Superior temporal gyrus (tissue), 1 donor: ENCODE data around the gene BACE2.
A peak's percentile ranks its signal among the peaks of the same experiment; 100 is the strongest.

Source experiments
- DNase-seq: peaks from one replicate; pipeline ENCODE4 v3.0.0-alpha.2; 2016; ENCODE audit errors: extremely low spot score

Gene BACE2

GRCh38 chr21:41167348-41168342, at the start of gene BACE2:
Gene BACE2 (plus strand): TSS chr21:41168160. CDS start chr21:41168264, 104 bp downstream.
- no peak for DNase-seq

DNA sequence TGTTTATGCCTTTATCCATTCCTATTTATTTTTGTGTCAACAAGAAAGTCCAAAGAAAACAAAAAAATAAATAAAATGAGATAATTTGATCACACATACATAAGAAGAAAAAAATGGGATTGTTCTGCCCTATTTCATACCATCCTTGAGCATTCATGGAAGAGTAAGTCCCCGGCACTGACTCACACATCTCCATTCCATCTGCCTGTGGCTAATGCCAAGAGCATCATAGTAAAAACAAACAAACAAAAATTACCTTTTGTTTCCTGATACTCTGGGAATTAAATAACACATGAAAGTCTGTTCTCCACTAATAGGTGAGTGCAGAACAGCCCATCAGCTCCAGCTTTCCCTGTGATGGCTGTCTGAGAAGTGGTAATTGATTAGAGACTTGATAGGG, 48.1 kb upstream of the BACE2 start:
- DNase-seq: no peak

GRCh38 chr21:41120997-41121396, 47.0 kb upstream of the BACE2 start:
- DNase-seq: no peak

- DNase-seq: peak; percentile 92
Measured at GRCh38 chr21:41121785-41122415, 46.1 kb upstream of the BACE2 start.

DNA sequence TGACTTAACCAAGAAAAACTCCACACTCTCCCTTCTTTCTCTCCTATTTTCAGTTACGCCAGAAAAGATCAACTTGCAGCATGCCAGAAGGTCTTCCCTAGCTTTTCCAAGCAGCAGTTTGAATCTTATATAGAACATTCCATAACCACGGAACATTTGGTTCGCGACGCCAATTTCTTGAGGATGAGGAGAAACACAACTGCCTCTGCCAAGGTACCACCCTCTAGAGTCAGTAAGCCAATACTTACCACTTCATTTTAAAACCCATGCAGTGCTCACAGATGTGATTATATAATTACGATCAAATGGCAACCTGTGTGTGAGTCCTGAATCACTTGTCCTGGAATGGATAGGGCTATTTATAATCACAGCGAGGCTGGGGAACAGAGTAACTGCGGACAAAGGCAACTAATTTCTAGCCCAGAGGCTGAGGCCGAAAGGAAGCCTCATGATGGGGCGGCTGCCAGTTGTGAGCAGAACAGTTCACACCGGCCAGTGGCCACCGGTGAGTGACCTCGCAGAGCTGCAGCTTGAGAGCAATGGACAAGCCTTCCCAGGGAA, 43.2 kb upstream of the BACE2 start:
- peak; percentile 71 for DNase-seq

DNA sequence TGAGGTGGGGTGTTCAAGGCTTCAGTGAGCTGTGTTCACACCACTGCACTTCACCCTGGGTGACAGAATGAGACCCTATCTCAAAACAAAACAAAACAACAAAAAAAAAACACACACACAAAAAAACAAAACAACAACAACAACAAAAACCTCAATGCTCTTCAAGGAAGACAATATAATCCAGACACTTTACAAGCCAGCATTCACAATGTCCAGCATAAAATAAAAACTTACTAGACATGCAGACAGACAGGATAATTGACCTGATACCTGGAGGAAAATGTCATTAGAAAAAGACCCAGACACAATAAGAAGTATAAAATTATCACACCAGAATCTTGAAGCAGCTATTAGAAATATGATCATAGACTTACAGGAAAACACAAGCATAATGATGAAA, 39.0 kb upstream of the BACE2 start:
- no peak for DNase-seq

DNA sequence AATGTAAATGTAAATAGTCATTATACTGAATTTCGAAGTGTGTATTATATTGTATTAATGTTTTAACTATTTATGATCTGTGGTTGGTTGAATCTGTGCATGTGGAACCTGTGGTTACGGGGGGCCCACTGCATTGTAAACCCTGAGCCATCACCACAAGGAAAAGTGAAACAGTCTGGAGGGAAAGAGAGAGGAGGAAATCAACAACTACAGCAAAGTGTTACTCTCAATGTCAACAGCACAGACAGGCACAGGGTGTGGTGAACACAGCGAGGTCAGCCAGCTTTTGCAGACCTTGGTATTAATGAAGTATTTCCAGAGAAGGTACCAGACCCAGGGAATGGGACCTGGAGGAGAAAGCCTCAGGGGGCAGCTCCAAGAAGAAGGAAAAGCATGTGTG, 37.1 kb upstream of the BACE2 start:
- no peak for DNase-seq

DNA sequence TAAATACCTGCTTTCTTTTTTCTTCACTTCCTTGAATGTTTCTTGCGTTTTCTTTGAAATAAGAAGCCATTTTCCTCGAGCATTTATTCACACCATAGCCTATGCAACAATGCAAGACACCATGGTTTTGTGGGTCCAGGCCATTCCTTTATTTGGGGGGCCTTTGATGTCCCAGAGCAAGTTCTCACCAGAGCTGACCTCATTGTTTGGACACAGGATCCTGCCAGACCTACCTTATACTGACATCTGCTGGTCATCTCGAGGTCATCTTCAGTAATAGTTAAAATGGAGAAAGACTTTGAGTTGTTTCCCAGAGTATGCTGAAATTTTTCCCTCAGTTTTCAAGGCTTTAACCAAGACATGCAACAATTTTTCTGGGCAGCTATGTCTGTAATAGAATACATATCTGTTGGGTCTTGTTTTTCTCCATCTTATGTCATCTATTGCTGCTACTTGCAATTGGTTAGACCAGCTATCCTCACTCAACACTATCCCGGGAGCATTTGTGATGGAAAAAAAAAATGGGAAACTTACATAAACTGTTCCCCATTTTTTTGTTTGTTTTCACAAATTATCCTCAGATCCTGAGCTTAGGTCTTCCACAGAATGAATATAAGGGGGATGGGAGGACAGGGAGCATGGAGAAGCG, 34.0 kb upstream of the BACE2 start:
- DNase-seq: peak; percentile 56

GRCh38 chr21:41135746-41136145, 32.2 kb upstream of the BACE2 start:
- DNase-seq: no peak

DNA sequence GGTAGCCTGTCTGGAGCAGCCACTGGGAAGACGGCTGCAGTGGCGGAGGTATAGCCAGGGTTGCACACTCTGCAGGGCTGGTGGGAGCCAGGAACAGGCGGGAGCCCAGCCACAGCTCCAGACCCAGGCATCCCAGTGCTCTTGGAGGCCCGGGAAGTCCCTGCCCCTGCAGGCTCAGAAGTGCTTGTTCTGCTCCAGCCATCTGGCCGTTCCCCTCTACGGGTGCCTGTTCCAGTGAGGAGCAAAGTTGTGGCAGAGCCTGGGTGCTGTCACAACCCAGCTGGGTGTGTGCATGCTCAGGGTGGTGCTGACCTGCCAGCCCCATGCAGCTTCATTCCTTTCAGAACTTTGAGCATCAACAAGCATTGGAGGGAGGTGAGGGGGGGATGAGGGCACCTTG, 31.7 kb upstream of the BACE2 start:
- DNase-seq: no peak

GRCh38 chr21:41137401-41137800, 30.6 kb upstream of the BACE2 start:
- no peak for DNase-seq

DNA sequence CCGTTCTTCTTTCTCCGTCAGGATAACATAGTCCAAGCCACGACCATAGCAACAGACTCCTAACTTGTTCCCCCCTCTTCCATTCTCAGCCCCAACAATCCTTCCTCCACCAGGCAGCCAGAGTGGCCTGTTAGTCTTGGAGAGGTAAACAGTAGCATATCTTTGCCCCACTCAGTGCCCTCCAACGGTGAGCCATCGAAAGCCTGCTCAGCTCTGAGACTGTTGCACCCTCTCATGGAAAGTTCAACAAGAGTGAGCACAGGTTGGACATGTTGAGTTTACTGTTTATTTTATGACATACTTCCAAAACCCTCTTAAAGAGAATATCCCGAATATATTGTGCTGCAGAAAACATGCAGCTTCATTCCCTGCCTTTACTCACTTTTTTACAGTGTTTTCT, 30.1 kb upstream of the BACE2 start:
- DNase-seq: no peak

- DNase-seq: no peak
Measured at GRCh38 chr21:41138711-41139110, 29.2 kb upstream of the BACE2 start.

GRCh38 chr21:41139275-41139674, 28.7 kb upstream of the BACE2 start:
- DNase-seq: no peak

DNA sequence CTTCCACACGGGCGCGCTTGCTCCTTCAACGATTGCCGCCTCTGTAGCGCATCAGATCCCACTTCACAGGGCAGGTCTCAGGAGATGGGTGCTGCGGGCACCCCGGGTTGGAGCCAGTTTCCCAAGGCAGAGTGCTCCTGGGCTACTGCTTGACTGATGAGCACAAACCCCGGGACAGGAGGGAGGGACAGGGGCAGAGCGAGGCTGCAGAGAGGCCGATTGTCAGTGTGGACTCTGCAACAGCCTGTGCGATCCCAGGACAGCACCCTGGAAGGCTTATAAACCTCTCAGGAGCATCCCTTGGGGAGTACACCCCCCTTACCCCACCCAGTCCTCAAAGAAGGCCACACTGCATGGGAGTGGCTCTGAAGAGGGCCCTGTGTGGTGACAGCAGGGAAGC, 28.0 kb upstream of the BACE2 start:
- no peak for DNase-seq

- DNase-seq: no peak
Measured at GRCh38 chr21:41141031-41141457, 26.9 kb upstream of the BACE2 start.

GRCh38 chr21:41142051-41142795, 25.7 kb upstream of the BACE2 start:
- peak; percentile 74 for DNase-seq

- DNase-seq: no peak
Measured at GRCh38 chr21:41143596-41144325, 24.2 kb upstream of the BACE2 start.

DNA sequence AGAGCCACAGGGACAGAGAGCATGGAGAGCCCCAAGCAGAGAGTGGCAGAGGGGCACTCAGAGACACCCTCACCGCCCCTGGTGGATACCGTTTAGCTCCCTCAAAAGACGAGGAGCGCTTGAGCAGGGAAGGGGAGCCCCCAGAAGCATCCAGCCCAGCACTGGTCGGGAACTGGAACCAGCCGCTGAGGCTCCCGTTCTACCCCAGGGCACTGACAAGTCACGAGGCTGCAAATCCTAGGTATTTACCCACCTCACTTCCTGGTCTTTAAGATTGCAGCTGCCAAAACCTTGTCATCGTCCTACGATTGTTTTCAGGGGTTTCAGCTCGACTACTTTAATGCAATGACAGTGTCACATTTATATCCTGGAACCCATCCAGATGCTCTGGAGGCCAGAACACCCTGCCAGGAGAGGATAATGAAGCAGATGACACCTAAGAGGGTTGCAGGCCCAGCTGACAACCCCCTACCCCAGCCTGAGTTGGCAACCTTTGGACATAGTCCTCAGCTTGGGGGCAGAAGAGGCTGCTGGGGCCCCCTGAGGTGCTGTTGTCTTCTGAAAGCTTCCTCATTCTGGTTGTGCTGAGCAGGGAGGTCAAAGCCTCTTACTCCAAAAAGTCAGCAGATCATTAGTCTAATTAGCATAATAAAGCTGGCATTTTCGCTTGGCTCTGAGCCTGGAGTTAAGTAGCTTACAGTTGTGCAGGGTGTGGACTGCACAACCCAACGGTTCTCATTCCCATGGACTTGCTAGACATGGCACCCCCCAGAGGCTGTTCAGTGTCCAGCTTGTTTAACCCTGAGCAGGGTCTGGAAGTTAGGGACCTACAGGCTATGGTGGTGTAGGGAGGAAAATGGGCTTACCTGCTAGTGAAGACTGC, 20.6 kb upstream of the BACE2 start:
- DNase-seq: no peak

- DNase-seq: no peak
Measured at GRCh38 chr21:41147979-41148355, 20.0 kb upstream of the BACE2 start.
